ENCODE data around the gene PRSS22. TPM values are rescaled to one million over a fixed set of nuclear protein-coding genes. Genes with fewer than 3 reads are reported as not detected.
A peak's percentile ranks its signal among the peaks of the same experiment; 100 is the strongest.

Gene PRSS22
- total RNA-seq, 2 donors from 2014 or later, result 5.0 to 6.2 TPM

- Histone ChIP-seq H3K4me3 (ENCODE audit: low read length) (no peak overlapping the region), H3K27me3 (ENCODE audit: control insufficient read depth, insufficient read depth, low read length, poor library complexity, severe bottlenecking) (no peaks in the 10 kb centered on the region), H3K9ac (ENCODE audit: extremely low read depth, low read length, poor library complexity, severe bottlenecking) (no peak overlapping the region), H3K27ac (ENCODE audit: low read depth, low read length) (no peak overlapping the region), H3K4me1 (ENCODE audit: control insufficient read depth, insufficient read depth, low read length) (peaks cover 5% of the 10 kb centered on the region), H3K36me3 (ENCODE audit: control insufficient read depth, insufficient read depth, low read length) (no peaks in the 10 kb centered on the region), H3K9me3 (ENCODE audit: control insufficient read depth, low read length) (no peaks in the 10 kb centered on the region)
- Mint-ChIP-seq H3K9me3 (no peaks in the 10 kb centered on the region), H3K4me1 (peaks cover 12% of the 10 kb centered on the region), H3K27me3 (ENCODE audit: insufficient read depth) (peaks cover 3% of the 10 kb centered on the region), H3K27ac (no peak overlapping the region), H3K36me3 (ENCODE audit: low read depth) (no peaks in the 10 kb centered on the region), H3K4me3 (no peak overlapping the region)
- peak; percentile 51 for DNase-seq
- WGBS, 2 experiments (ENCODE audit: insufficient coverage in 1 of 2, insufficient read length in 1 of 2), result 86 to 89% methylated on average over 8 to 10 of the region's 10 CpGs
- TF ChIP-seq, protein P1, sequence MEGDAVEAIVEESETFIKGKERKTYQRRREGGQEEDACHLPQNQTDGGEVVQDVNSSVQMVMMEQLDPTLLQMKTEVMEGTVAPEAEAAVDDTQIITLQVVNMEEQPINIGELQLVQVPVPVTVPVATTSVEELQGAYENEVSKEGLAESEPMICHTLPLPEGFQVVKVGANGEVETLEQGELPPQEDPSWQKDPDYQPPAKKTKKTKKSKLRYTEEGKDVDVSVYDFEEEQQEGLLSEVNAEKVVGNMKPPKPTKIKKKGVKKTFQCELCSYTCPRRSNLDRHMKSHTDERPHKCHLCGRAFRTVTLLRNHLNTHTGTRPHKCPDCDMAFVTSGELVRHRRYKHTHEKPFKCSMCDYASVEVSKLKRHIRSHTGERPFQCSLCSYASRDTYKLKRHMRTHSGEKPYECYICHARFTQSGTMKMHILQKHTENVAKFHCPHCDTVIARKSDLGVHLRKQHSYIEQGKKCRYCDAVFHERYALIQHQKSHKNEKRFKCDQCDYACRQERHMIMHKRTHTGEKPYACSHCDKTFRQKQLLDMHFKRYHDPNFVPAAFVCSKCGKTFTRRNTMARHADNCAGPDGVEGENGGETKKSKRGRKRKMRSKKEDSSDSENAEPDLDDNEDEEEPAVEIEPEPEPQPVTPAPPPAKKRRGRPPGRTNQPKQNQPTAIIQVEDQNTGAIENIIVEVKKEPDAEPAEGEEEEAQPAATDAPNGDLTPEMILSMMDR (conservative IDR thresholded peaks at IDR 0.05), result no peak
Observed at GRCh38 chr16:2815299-2815771, 42.6 kb downstream of the PRSS22 start.

- Mint-ChIP-seq H3K27ac (no peak overlapping the region), H3K4me3 (no peak overlapping the region)
Observed at GRCh38 chr16:2814551-2815298, 43.2 kb downstream of the PRSS22 start.

GRCh38 chr16:2813771-2814221 is 44.2 kb downstream of the PRSS22 start:
- no peak overlapping the region for H3K27ac Mint-ChIP-seq
- H3K9me3 Mint-ChIP-seq, result peaks cover 1% of the 10 kb centered on the region
- Histone ChIP-seq H3K9me3 (ENCODE audit: control insufficient read depth, low read length) (no peaks in the 10 kb centered on the region), H3K36me3 (ENCODE audit: control insufficient read depth, insufficient read depth, low read length) (no peaks in the 10 kb centered on the region), H3K4me1 (ENCODE audit: control insufficient read depth, insufficient read depth, low read length) (peaks cover 5% of the 10 kb centered on the region), H3K9ac (ENCODE audit: extremely low read depth, low read length, poor library complexity, severe bottlenecking) (no peak overlapping the region), H3K27ac (ENCODE audit: low read depth, low read length) (no peak overlapping the region), H3K27me3 (ENCODE audit: control insufficient read depth, insufficient read depth, low read length, poor library complexity, severe bottlenecking) (no peaks in the 10 kb centered on the region), H3K4me3 (ENCODE audit: low read length) (no peak overlapping the region)
- H3K36me3 Mint-ChIP-seq (ENCODE audit: low read depth), result no peaks in the 10 kb centered on the region
- TF ChIP-seq, protein P1 (conservative IDR thresholded peaks at IDR 0.05), result no peak
- H3K4me1 Mint-ChIP-seq, result peaks cover 12% of the 10 kb centered on the region
- DNase-seq, result peak; percentile 35
- H3K4me3 Mint-ChIP-seq, result no peak overlapping the region
- H3K27me3 Mint-ChIP-seq (ENCODE audit: insufficient read depth), result peaks cover 9% of the 10 kb centered on the region
- WGBS, 2 experiments (ENCODE audit: insufficient coverage in 1 of 2, insufficient read length in 1 of 2), result 89 to 95% methylated on average over 4 to 7 of the region's 7 CpGs

More at GRCh38 chr16:2814551-2815298, 43.2 kb downstream of the PRSS22 start:
- Histone ChIP-seq H3K4me3 (ENCODE audit: low read length) (no peak overlapping the region), H3K9me3 (ENCODE audit: control insufficient read depth, low read length) (no peaks in the 10 kb centered on the region), H3K9ac (ENCODE audit: extremely low read depth, low read length, poor library complexity, severe bottlenecking) (no peak overlapping the region), H3K27ac (ENCODE audit: low read depth, low read length) (no peak overlapping the region), H3K4me1 (ENCODE audit: control insufficient read depth, insufficient read depth, low read length) (peaks cover 5% of the 10 kb centered on the region), H3K27me3 (ENCODE audit: control insufficient read depth, insufficient read depth, low read length, poor library complexity, severe bottlenecking) (no peaks in the 10 kb centered on the region), H3K36me3 (ENCODE audit: control insufficient read depth, insufficient read depth, low read length) (no peaks in the 10 kb centered on the region)
- no peaks in the 10 kb centered on the region for H3K36me3 Mint-ChIP-seq (ENCODE audit: low read depth)
- TF ChIP-seq, protein P1 (conservative IDR thresholded peaks at IDR 0.05), result no peak
- 86 to 88% methylated on average over 12 to 20 of the region's 20 CpGs for WGBS, 2 experiments (ENCODE audit: insufficient coverage in 1 of 2, insufficient read length in 1 of 2)
- H3K4me1 Mint-ChIP-seq, result peaks cover 12% of the 10 kb centered on the region
- H3K9me3 Mint-ChIP-seq, result no peaks in the 10 kb centered on the region
- DNase-seq, result peak; percentile 32
- peaks cover 7% of the 10 kb centered on the region for H3K27me3 Mint-ChIP-seq (ENCODE audit: insufficient read depth)
